HepG2 (cell line): Measurements from ENCODE around the gene SERAC1. TPM values are rescaled to one million over a fixed set of nuclear protein-coding genes. Genes with fewer than 3 reads are reported as not detected.
A peak's percentile ranks its signal among the peaks of the same experiment; 100 is the strongest.

Source experiments
- DMAP1 ChIP-seq: IDR thresholded peaks from 2 replicates; pipeline ENCODE4 v1.6.1; 2016
- EHMT2 ChIP-seq: fragments of 200-600 bp; sonication (generic); IDR thresholded peaks from 2 replicates; pipeline ENCODE4 v1.7.0; 2017; ENCODE audit warnings: antibody characterized with exemption, low read depth, low read length, borderline replicate concordance
- ERF ChIP-seq: IDR thresholded peaks from 2 replicates; pipeline ENCODE4 v1.6.1; 2018; ENCODE audit warnings: missing biosample characterization, missing genetic modification reagents
- ESRRA ChIP-seq: sonication (generic); formaldehyde crosslinking; IDR thresholded peaks from 2 replicates; pipeline ENCODE4 v1.5.1; 2020; ENCODE audit warnings: mild to moderate bottlenecking, low read depth, missing genetic modification reagents
- HCFC1 ChIP-seq: fragments of 150-350 bp; IDR thresholded peaks from 2 replicates; pipeline ENCODE4 v1.6.1; 2014; ENCODE audit warnings: low read depth, low read length
- HMGXB3 ChIP-seq: sonication (generic); formaldehyde crosslinking; IDR thresholded peaks from 2 replicates; pipeline ENCODE4 v1.4.0; 2020; ENCODE audit warnings: missing genetic modification reagents, borderline replicate concordance
- KLF15 ChIP-seq: sonication (generic); formaldehyde crosslinking; IDR thresholded peaks from 2 replicates; pipeline ENCODE4 v1.8.1; 2023; ENCODE audit warnings: borderline replicate concordance, mild to moderate bottlenecking, inconsistent platforms, missing genetic modification reagents, mixed read lengths
- KLF9 ChIP-seq: IDR thresholded peaks from 2 replicates; pipeline ENCODE4 v1.6.1; 2016; ENCODE audit warnings: low read depth
- NFYC ChIP-seq: IDR thresholded peaks from 2 replicates; pipeline ENCODE4 v1.6.1; 2016; ENCODE audit warnings: missing genetic modification reagents, missing compliant biosample characterization
- RXRB ChIP-seq: IDR thresholded peaks from 2 replicates; pipeline ENCODE4 v1.6.1; 2016; ENCODE audit warnings: borderline replicate concordance, missing genetic modification reagents, missing compliant biosample characterization
- STAT5B ChIP-seq: sonication (generic); formaldehyde crosslinking; IDR thresholded peaks from 2 replicates; pipeline ENCODE4 v1.4.0; 2020; ENCODE audit warnings: missing genetic modification reagents
- ZFP1 ChIP-seq: IDR thresholded peaks from 2 replicates; pipeline ENCODE4 v1.6.1; 2016
- ZIK1 ChIP-seq: sonication (generic); formaldehyde crosslinking; IDR thresholded peaks from 2 replicates; pipeline ENCODE4 v1.5.0; 2020; ENCODE audit warnings: mild to moderate bottlenecking, low read depth, missing genetic modification reagents, borderline replicate concordance
- ZNF121 ChIP-seq: sonication (generic); formaldehyde crosslinking; IDR thresholded peaks from 2 replicates; pipeline ENCODE4 v1.5.0; 2020; ENCODE audit warnings: mild to moderate bottlenecking, missing genetic modification reagents
- ZNF124 ChIP-seq: sonication (generic); formaldehyde crosslinking; IDR thresholded peaks from 2 replicates; pipeline ENCODE4 v1.4.0; 2020; ENCODE audit warnings: missing genetic modification reagents
- polyA plus RNA-seq, 8 experiments: library from polyadenylated mRNA; depleted of rRNA in 3 of 8; stranded (reverse) in 7 of 8; unstranded in 1 of 8; fragments of >200 nt; fragmentation: Illumina TruSeq in 4 of 8; extraction: Trizol in 4 of 8; gene quantifications; 2 replicates each; pipeline versions ENCODE4 v1.2.1 to v1.2.3, GENCODE V29; 2011 to 2016; ENCODE audit warnings: low read depth in 4 of 8, missing spikeins in 1 of 8, mixed read lengths in 1 of 8; ENCODE audit not compliant: insufficient read depth in 1 of 8
- total RNA-seq, 5 experiments: library from RNA; depleted of rRNA; stranded (reverse); fragments of >200 nt; fragmentation: Illumina TruSeq; extraction: Trizol; gene quantifications; 2 replicates each; pipeline ENCODE4 v1.2.3, GENCODE V29; 2016; ENCODE audit warnings: low read depth in 1 of 5
- TF ChIP-seq, protein P1 (sequence below): sonication (generic); formaldehyde crosslinking; IDR thresholded peaks from 2 replicates; pipeline ENCODE4 v1.5.0; 2020; ENCODE audit warnings: missing genetic modification reagents
- TF ChIP-seq, protein P2 (sequence below): sonication (generic); formaldehyde crosslinking; IDR thresholded peaks from one replicate; pipeline ENCODE4 v1.5.1; 2020; ENCODE audit warnings: mild to moderate bottlenecking, missing genetic modification reagents; ENCODE audit errors: not compliant biosample characterization

The SERAC1 gene
- total and polyA plus RNA-seq, 2 of the 13 experiments (the other 11 are each of a cell fraction or from before 2014, with no cell fraction given), result 4.5 to 8.1 TPM

DNA sequence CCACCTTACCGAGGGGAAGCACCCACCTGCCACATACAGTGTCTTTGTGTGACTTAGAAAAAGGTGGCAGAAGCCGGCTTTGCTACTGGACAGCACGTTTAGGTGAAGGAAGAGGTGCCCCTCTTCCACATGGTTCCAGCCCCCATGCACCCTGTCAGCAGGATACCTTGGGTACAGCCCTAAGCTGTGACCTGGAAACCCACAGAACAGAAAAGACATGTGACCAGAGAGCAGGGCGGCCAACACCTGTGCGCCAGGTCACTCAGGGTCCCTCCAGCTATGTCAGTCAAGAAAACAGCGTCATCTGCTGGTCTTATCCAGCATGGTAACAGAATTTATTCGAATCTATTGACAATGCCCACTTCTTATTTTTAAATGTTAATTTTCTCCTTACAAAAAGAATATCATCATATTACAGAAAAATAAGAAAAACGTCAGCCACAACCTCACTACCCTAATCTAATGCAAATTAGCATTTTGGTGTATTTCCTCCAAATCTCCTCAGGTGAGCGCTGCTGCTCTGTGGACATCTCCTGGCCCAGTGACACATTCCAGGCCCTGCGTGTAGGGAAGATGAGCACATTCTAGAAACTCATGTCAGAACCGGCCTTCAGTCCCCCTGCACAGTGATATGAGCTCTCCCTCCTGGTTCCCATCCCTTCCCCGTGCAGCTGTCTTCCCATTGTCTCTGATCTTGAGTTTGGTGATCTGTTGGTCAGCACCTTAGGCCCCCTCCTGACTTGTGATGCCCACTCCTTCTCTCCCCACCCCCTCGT, 37.3 kb upstream of the SERAC1 start (continued):
- TF ChIP-seq, protein P1, sequence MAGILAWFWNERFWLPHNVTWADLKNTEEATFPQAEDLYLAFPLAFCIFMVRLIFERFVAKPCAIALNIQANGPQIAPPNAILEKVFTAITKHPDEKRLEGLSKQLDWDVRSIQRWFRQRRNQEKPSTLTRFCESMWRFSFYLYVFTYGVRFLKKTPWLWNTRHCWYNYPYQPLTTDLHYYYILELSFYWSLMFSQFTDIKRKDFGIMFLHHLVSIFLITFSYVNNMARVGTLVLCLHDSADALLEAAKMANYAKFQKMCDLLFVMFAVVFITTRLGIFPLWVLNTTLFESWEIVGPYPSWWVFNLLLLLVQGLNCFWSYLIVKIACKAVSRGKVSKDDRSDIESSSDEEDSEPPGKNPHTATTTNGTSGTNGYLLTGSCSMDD (CRISPR knock-in tag), result no peak
- TF ChIP-seq RXRB (CRISPR knock-in tag), result peak; percentile 85
- no peak for TF ChIP-seq EHMT2
- no peak for TF ChIP-seq DMAP1 (CRISPR knock-in tag)
- no peak for TF ChIP-seq NFYC (CRISPR knock-in tag)
- TF ChIP-seq, protein P2, sequence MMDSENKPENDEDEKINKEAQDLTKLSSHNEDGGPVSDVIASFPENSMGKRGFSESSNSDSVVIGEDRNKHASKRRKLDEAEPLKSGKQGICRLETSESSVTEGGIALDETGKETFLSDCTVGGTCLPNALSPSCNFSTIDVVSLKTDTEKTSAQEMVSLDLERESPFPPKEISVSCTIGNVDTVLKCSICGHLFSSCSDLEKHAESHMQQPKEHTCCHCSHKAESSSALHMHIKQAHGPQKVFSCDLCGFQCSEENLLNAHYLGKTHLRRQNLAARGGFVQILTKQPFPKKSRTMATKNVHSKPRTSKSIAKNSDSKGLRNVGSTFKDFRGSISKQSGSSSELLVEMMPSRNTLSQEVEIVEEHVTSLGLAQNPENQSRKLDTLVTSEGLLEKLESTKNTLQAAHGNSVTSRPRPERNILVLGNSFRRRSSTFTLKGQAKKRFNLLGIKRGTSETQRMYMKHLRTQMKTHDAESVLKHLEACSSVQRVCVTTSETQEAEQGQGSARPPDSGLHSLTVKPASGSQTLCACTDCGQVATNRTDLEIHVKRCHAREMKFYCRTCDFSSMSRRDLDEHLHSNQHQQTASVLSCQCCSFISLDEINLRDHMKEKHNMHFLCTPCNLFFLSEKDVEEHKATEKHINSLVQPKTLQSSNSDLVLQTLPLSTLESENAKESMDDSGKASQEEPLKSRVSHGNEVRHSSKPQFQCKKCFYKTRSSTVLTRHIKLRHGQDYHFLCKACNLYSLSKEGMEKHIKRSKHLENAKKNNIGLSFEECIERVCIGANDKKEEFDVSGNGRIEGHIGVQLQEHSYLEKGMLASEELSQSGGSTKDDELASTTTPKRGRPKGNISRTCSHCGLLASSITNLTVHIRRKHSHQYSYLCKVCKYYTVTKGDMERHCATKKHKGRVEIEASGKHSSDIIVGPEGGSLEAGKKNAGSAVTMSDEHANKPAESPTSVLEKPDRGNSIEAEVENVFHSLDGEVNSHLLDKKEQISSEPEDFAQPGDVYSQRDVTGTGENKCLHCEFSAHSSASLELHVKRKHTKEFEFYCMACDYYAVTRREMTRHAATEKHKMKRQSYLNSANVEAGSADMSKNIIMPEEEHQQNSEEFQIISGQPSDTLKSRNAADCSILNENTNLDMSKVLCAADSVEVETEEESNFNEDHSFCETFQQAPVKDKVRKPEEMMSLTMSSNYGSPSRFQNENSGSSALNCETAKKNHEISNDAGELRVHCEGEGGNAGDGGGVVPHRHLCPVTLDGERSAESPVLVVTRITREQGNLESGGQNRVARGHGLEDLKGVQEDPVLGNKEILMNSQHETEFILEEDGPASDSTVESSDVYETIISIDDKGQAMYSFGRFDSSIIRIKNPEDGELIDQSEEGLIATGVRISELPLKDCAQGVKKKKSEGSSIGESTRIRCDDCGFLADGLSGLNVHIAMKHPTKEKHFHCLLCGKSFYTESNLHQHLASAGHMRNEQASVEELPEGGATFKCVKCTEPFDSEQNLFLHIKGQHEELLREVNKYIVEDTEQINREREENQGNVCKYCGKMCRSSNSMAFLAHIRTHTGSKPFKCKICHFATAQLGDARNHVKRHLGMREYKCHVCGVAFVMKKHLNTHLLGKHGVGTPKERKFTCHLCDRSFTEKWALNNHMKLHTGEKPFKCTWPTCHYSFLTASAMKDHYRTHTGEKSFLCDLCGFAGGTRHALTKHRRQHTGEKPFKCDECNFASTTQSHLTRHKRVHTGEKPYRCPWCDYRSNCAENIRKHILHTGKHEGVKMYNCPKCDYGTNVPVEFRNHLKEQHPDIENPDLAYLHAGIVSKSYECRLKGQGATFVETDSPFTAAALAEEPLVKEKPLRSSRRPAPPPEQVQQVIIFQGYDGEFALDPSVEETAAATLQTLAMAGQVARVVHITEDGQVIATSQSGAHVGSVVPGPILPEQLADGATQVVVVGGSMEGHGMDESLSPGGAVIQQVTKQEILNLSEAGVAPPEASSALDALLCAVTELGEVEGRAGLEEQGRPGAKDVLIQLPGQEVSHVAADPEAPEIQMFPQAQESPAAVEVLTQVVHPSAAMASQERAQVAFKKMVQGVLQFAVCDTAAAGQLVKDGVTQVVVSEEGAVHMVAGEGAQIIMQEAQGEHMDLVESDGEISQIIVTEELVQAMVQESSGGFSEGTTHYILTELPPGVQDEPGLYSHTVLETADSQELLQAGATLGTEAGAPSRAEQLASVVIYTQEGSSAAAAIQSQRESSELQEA (CRISPR knock-in tag), result no peak
- no peak for TF ChIP-seq HMGXB3 (CRISPR knock-in tag)
- no peak for TF ChIP-seq HCFC1
- TF ChIP-seq ERF, result 0 out of 2 replicates have a peak, but pooled peaks have one; percentile 37
- 0 out of 2 replicates have a peak, but pooled peaks have one; percentile 41 for TF ChIP-seq ZNF124
- TF ChIP-seq ZFP1, result no peak
- no peak for TF ChIP-seq ESRRA (CRISPR knock-in tag)
- TF ChIP-seq ZNF121 (CRISPR knock-in tag), result no peak
- TF ChIP-seq KLF15, result no peak
- TF ChIP-seq ZIK1 (CRISPR knock-in tag), result no peak
- TF ChIP-seq STAT5B, result no peak
- TF ChIP-seq KLF9 (CRISPR knock-in tag), result no peak
